Heart left ventricle (tissue), 16 donors: ENCODE data around the gene SIM2. TPM values are rescaled to one million over a fixed set of nuclear protein-coding genes. Genes with fewer than 3 reads are reported as not detected.

Experiments
- ATAC-seq, 4 donors: fragments of 200-7000 bp; cut with Tn5 transposase; one replicate each; pipeline ENCODE4 v1.9.1; 2020 to 2022; ENCODE audit warnings: moderate library complexity in 4 of 4, mild to moderate bottlenecking in 3 of 4, moderate number of reproducible peaks in 1 of 4
- DNase-seq, 5 donors: peaks; one replicate each; pipeline ENCODE4 v3.0.0-alpha.2; 2020
- H3K27ac ChIP-seq, 12 donors: fragments of 200-600 bp; sonication (generic) in 4 of 12; one replicate each; pipeline versions ENCODE4 v1.5.0 to v1.8.0; 2016 to 2022; ENCODE audit warnings: mild to moderate bottlenecking in 2 of 12
- H3K27me3 ChIP-seq, 9 donors: fragments of 200-600 bp; sonication (generic) in 2 of 9; one replicate each; pipeline versions ENCODE4 v1.5.1 to v1.8.0; 2016 to 2022; ENCODE audit warnings: mild to moderate bottlenecking in 3 of 9
- H3K36me3 ChIP-seq, 9 donors: fragments of 200-600 bp; sonication (generic) in 2 of 9; one replicate each; pipeline versions ENCODE4 v1.5.0 to v1.8.0; 2018 to 2022; ENCODE audit warnings: mild to moderate bottlenecking in 2 of 9
- H3K4me1 ChIP-seq, 12 donors: fragments of 200-600 bp; sonication (generic) in 4 of 12; one replicate each; pipeline versions ENCODE4 v1.5.0 to v1.8.0; 2016 to 2022; ENCODE audit warnings: mild to moderate bottlenecking in 3 of 12
- H3K4me3 ChIP-seq, 12 donors: fragments of 200-600 bp; sonication (generic) in 4 of 12; one replicate each; pipeline versions ENCODE4 v1.5.0 to v1.8.0; 2017 to 2022; ENCODE audit warnings: mild to moderate bottlenecking in 9 of 12, moderate library complexity in 4 of 12
- H3K9me3 ChIP-seq, 12 donors: fragments of 200-600 bp; sonication (generic) in 4 of 12; one replicate each; pipeline versions ENCODE4 v1.5.0 to v1.8.0; 2016 to 2022; ENCODE audit warnings: mild to moderate bottlenecking in 1 of 12
- POLR2A ChIP-seq, 2 donors: fragments of 450-650 bp; IDR thresholded peaks; one replicate each; pipeline ENCODE4 v1.6.1; 2017; ENCODE audit warnings: antibody characterized with exemption in 2 of 2, mild to moderate bottlenecking in 2 of 2, moderate library complexity in 2 of 2
- WGBS, 4 donors: extraction: QIAGEN DNeasy Blood & Tissue Kit in 2 of 4; methylation state at CpG; one replicate each; pipeline versions ENCODE4 v1.1.5 to v1.1.7; 2013 to 2018; 5-methylcytosine and 5-hydroxymethylcytosine counted together
- intact Hi-C, 10 donors: fragments of 100-400 bp; cut with DNase I; formaldehyde crosslinking; loops; one replicate each; pipeline versions ENCODE4 v1.11.1 to v1.14.2; 2022
- polyA plus RNA-seq, 2 donors: library from polyadenylated mRNA; stranded (reverse); fragments of 200-250 nt; gene quantifications; one replicate each; pipeline ENCODE4 v1.2.3, GENCODE V29; 2013
- total RNA-seq, 9 donors: library from RNA; depleted of rRNA in 2 of 9; stranded (reverse); fragments of >200 nt in 2 of 9; fragmentation: NEBNext Ultra II Directional in 3 of 9; extraction: Animal tissue kit (Norgen Biotek cat#: 25700) in 3 of 9; gene quantifications; one replicate each; pipeline versions ENCODE4 v1.1.0 to v1.2.4, GENCODE V29; 2016 to 2023
- TF ChIP-seq, protein P1 (sequence below), 12 donors: fragments of 200-600 bp; sonication (generic) in 4 of 12; IDR thresholded peaks; one replicate each; pipeline versions ENCODE4 v1.5.0 to v1.8.0; 2018 to 2022; ENCODE audit warnings: antibody characterized with exemption in 12 of 12, mild to moderate bottlenecking in 5 of 12
- donor health status: ischemic (EF 13 %, LVEDD 7.1; RV severe dilation, severe dysfunction).
- donor health status: healthy with polysubstance abuse.
- donor health status: DM: no; HTN: yes; CAD: no.
- donor health status: DM: no; HTN: no; CAD: no.
- donor health status: ischemic (EF 25% LVEDD 6.9; RV normal size, moderate dysfunction).
- donor health status: ischemic (EF 25% LVEDD 5.7; RV mildly dilated, moderate dysfunction).
- donor health status: healthy.
- donor health status: DM: yes; HTN: yes; CAD: no.
- donor health status: ischemic (EF 35%, LVEDD 5.7; RV mildly dilated, moderate dysfunction).
- donor health status: nonischemic (EF 11% LVEDD 7.7; RV severe dilation, severe dysfunction).
- donor health status: DM: yes; HTN: yes; CAD: no.
- donor health status: PGD.
- donor health status: ischemic (EF 29% LVEDD 5.4; RV normal size, mild dysfunction).
- donor health status: nonischemic (EF 23%, LVEDD 6.1; RV moderate dilation, normal function).

SIM2 gene
- total and polyA plus RNA-seq, 11 donors: 0.01 to 0.88 (median 0.15) TPM; not detected in 8

DNA sequence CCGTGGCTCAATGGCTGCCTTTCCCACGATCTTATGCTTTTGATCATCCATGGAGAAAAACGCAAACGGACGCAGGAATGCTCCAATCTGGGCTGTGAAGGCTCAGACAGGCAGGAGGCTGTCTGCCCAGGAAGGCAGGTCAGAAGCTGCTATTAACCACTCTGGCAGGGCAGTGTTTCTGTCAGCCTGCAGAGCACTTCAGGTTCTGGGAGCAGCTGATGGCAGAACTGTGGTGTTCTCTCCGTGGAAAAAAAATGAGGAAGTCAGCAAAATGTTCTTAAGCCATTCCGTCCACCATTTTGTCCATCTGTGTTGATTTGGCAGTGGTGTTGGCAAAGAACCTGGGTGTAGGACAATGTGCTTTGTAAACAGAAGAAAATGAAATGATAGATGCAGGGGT is 91.7 kb downstream of the SIM2 start:
- intact Hi-C loops: no loop called here
- Histone ChIP-seq H3K36me3 (no peaks in the 10 kb centered on the region), H3K4me3 (peak overlapping the region in 1 of 12 donors; percentile 19), H3K4me1 (peaks cover 0 to 9% (median 0%) of the 10 kb centered on the region in 12 donors), H3K27me3 (no peaks in the 10 kb centered on the region), H3K27ac (no peak overlapping the region), H3K9me3 (peaks cover 0 to 3% (median 0%) of the 10 kb centered on the region in 12 donors)
- 71 to 82% (median 76%) methylated on average over 7 of the region's 7 CpGs for WGBS, 4 donors
- DNase-seq (no peak), ATAC-seq (peak in 2 of 4 donors; percentile 34 to 54)
- TF ChIP-seq, protein P1, sequence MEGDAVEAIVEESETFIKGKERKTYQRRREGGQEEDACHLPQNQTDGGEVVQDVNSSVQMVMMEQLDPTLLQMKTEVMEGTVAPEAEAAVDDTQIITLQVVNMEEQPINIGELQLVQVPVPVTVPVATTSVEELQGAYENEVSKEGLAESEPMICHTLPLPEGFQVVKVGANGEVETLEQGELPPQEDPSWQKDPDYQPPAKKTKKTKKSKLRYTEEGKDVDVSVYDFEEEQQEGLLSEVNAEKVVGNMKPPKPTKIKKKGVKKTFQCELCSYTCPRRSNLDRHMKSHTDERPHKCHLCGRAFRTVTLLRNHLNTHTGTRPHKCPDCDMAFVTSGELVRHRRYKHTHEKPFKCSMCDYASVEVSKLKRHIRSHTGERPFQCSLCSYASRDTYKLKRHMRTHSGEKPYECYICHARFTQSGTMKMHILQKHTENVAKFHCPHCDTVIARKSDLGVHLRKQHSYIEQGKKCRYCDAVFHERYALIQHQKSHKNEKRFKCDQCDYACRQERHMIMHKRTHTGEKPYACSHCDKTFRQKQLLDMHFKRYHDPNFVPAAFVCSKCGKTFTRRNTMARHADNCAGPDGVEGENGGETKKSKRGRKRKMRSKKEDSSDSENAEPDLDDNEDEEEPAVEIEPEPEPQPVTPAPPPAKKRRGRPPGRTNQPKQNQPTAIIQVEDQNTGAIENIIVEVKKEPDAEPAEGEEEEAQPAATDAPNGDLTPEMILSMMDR (IDR thresholded peaks at IDR 0.05): no peak
- no peak for TF ChIP-seq POLR2A (IDR thresholded peaks at IDR 0.05)

DNA sequence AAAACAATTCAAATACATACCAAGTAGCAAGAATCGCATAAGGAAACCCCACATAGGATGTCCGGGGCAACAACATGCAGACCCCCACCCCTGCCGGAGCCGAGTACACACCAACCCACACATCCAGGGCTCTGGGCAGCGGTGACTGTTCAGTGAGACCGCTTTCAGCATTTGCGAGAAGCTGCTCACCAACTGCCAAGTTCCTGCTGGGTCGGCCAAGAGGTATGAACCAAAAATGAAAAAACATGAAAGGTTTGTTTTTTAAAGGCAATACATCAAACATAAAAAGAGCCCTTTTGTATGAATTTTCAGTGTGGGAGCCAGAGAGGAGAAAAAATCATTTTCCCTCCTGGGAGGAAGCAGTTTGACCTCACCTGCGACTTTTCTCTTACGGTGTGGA is 92.3 kb downstream of the SIM2 start:
- intact Hi-C loops: no loop called here
- TF ChIP-seq, protein P1 (IDR thresholded peaks at IDR 0.05): no peak
- TF ChIP-seq POLR2A (IDR thresholded peaks at IDR 0.05): no peak
- DNase-seq: no peak
- H3K27ac ChIP-seq: no peak overlapping the region
- peaks cover 0 to 9% (median 2%) of the 10 kb centered on the region in 12 donors for H3K9me3 ChIP-seq
- peak in 1 of 4 donors; percentile 16 for ATAC-seq
- H3K4me3 ChIP-seq: no peak overlapping the region
- H3K27me3 ChIP-seq: no peaks in the 10 kb centered on the region
- 91 to 96% (median 93%) methylated on average over 10 of the region's 10 CpGs for WGBS, 4 donors
- no peaks in the 10 kb centered on the region for H3K36me3 ChIP-seq
- H3K4me1 ChIP-seq: peaks cover 0 to 5% (median 0%) of the 10 kb centered on the region in 12 donors

DNA sequence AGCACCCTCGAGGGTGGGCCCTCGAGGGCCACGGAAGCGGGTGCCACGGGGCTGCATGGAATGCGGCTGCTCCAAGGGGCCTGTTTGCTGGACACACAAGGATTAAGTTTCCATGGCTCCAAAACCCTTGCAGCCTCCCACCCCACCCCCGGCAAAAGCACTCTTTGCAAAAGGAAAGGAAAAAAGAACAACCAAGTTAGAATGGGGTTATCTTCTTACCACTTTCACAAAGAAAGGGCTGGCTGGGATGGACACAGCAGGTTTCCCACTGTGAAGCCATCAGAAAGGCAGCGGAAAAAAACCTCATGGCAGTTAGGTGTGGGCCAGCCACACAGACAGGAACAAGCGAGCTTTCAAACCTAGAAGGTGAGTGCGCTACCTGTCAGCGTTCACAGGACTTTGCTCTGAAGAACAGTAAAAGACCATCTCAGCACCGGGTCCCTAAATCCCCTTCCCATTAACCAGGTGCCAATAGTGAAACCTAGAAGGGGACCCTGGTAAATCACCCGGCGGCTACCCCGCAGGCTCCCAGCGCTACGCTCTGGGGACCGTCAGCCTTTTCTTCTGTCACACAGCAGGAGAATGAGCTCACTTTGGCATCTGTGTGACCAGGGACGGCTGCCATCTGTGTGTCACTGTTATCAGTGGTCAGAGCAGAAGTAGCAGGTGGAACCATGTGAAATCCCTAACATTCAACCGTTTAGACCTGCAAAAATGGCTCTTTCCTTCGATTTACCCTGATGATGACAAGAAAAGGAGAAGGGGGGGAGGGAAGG is 93.0 kb downstream of the SIM2 start:
- Histone ChIP-seq H3K27ac (no peak overlapping the region), H3K4me3 (peak overlapping the region in 3 of 12 donors; percentile 17 to 36 (median 23)), H3K27me3 (no peaks in the 10 kb centered on the region), H3K4me1 (peaks cover 0 to 5% (median 0%) of the 10 kb centered on the region in 12 donors), H3K36me3 (no peaks in the 10 kb centered on the region), H3K9me3 (peaks cover 0 to 15% (median 7%) of the 10 kb centered on the region in 12 donors)
- intact Hi-C loops: no loop called here
- peak in 3 of 4 donors; percentile 75 to 85 (median 77) for ATAC-seq
- peak in 2 of 5 donors; percentile 43 to 48 for DNase-seq
- no peak for TF ChIP-seq POLR2A (IDR thresholded peaks at IDR 0.05)
- TF ChIP-seq, protein P1 (IDR thresholded peaks at IDR 0.05): no peak
- WGBS, 4 donors: 66 to 70% (median 69%) methylated on average over 21 of the region's 21 CpGs

DNA sequence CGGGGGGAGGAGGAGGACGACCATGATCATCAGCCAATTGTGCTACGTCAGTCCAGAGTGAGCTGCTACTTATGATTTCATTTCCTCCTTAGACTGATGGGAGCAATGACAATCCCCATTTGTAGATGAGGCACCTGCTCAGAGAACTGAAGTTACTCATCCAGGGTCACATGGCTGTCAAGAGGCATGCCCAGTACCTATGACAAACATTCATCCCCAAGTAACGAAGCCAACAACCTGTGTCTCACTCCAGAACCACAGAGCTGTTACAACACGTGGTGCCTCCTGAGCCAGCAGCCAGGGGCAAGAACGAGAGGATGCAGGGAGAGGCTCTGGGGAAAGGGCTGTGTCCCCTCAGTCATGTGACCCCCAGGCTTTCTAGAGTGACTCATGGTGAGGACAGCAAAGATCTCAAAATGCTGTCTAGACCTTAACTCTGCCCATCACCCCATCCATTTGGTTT is 93.6 kb downstream of the SIM2 start:
- Histone ChIP-seq H3K36me3 (no peaks in the 10 kb centered on the region), H3K27ac (no peak overlapping the region), H3K27me3 (no peaks in the 10 kb centered on the region), H3K4me1 (peaks cover 0 to 5% (median 0%) of the 10 kb centered on the region in 12 donors), H3K9me3 (peaks cover 0 to 21% (median 7%) of the 10 kb centered on the region in 12 donors), H3K4me3 (no peak overlapping the region)
- WGBS, 4 donors: 41 to 60% (median 53%) methylated on average over 6 of the region's 6 CpGs
- DNase-seq (no peak), ATAC-seq (peak in 3 of 4 donors; percentile 22 to 26 (median 24))
- no peak for TF ChIP-seq POLR2A (IDR thresholded peaks at IDR 0.05)
- TF ChIP-seq, protein P1 (IDR thresholded peaks at IDR 0.05): no peak
- intact Hi-C loops: no loop called here
